Effector memory CD8-positive, alpha-beta T cell (primary cell): ENCODE measurements around the gene INAFM2.

ENCODE experiments used
- ATAC-seq: fragments of 150-1000 bp; cut with Tn5 transposase; replicated peaks from 2 replicates; pipeline ENCODE4 v1.10.0; 2021; ENCODE audit warnings: mild to moderate bottlenecking, moderate library complexity
- DNase-seq, 3 experiments: peaks; one replicate each; pipeline ENCODE4 v3.0.0; 2021
- H3K27ac Mint-ChIP-seq, 2 donors: one replicate each; pipeline ENCODE4 v1.8.0; 2022; ENCODE audit warnings: mild to moderate bottlenecking in 2 of 2, mixed read lengths in 2 of 2, moderate library complexity in 2 of 2
- H3K27me3 Mint-ChIP-seq, 2 donors: one replicate each; pipeline ENCODE4 v1.8.0; 2022; ENCODE audit warnings: mixed read lengths in 2 of 2
- H3K36me3 Mint-ChIP-seq: one replicate; pipeline ENCODE4 v1.8.0; 2022; ENCODE audit warnings: mild to moderate bottlenecking, moderate library complexity, mixed read lengths; ENCODE audit not compliant: insufficient read depth
- H3K4me1 Mint-ChIP-seq, 2 donors: one replicate each; pipeline ENCODE4 v1.8.0; 2022; ENCODE audit warnings: low read depth in 2 of 2, mixed read lengths in 2 of 2
- H3K4me3 Mint-ChIP-seq, 2 donors: one replicate each; pipeline ENCODE4 v1.8.0; 2022; ENCODE audit warnings: mild to moderate bottlenecking in 2 of 2, mixed read lengths in 2 of 2, moderate library complexity in 2 of 2
- H3K9me3 Mint-ChIP-seq, 2 donors: one replicate each; pipeline ENCODE4 v1.8.0; 2022; ENCODE audit warnings: mixed read lengths in 2 of 2

Gene INAFM2

GRCh38 chr15:40314723-40315276, 8.7 kb upstream of the INAFM2 start:
- H3K36me3 Mint-ChIP-seq, result no peaks in the 10 kb centered on the region
- no peak overlapping the region for H3K4me3 Mint-ChIP-seq
- no peak for ATAC-seq
- H3K27ac Mint-ChIP-seq, result peak overlapping the region; percentile 86 to 93
- peaks cover 0 to 12% of the 10 kb centered on the region in 2 donors for H3K27me3 Mint-ChIP-seq
- H3K4me1 Mint-ChIP-seq, result peaks cover 21 to 35% of the 10 kb centered on the region in 2 donors
- no peaks in the 10 kb centered on the region for H3K9me3 Mint-ChIP-seq
- no peak for DNase-seq

GRCh38 chr15:40316931-40317330, 6.6 kb upstream of the INAFM2 start:
- peaks cover 30 to 39% of the 10 kb centered on the region in 2 donors for H3K4me1 Mint-ChIP-seq
- H3K4me3 Mint-ChIP-seq, result no peak overlapping the region

GRCh38 chr15:40317580-40317979, 5.9 kb upstream of the INAFM2 start:
- no peak for ATAC-seq
- Mint-ChIP-seq H3K4me3 (no peak overlapping the region), H3K36me3 (peaks cover 2% of the 10 kb centered on the region), H3K27me3 (peaks cover 0 to 18% of the 10 kb centered on the region in 2 donors), H3K4me1 (peaks cover 32 to 44% of the 10 kb centered on the region in 2 donors), H3K27ac (no peak overlapping the region), H3K9me3 (no peaks in the 10 kb centered on the region)
- no peak for DNase-seq

More at GRCh38 chr15:40316931-40317330, 6.6 kb upstream of the INAFM2 start:
- ATAC-seq, result no peak
- Mint-ChIP-seq H3K27ac (peak overlapping the region in 1 of 2 donors; percentile 42), H3K9me3 (no peaks in the 10 kb centered on the region), H3K27me3 (peaks cover 0 to 18% of the 10 kb centered on the region in 2 donors), H3K36me3 (peaks cover 2% of the 10 kb centered on the region)
- DNase-seq, result no peak

GRCh38 chr15:40320409-40320808, 3.1 kb upstream of the INAFM2 start:
- ATAC-seq (no peak), DNase-seq (no peak)
- Mint-ChIP-seq H3K4me3 (no peak overlapping the region), H3K27ac (no peak overlapping the region), H3K4me1 (peaks cover 24 to 32% of the 10 kb centered on the region in 2 donors), H3K9me3 (no peaks in the 10 kb centered on the region), H3K36me3 (peaks cover 2% of the 10 kb centered on the region), H3K27me3 (peaks cover 0 to 18% of the 10 kb centered on the region in 2 donors)

- H3K27me3 Mint-ChIP-seq, result peaks cover 0 to 18% of the 10 kb centered on the region in 2 donors
- H3K9me3 Mint-ChIP-seq, result no peaks in the 10 kb centered on the region
- H3K4me1 Mint-ChIP-seq, result peaks cover 23 to 29% of the 10 kb centered on the region in 2 donors
- peak; percentile 49 to 55 (median 52) for DNase-seq
- H3K27ac Mint-ChIP-seq, result no peak overlapping the region
- ATAC-seq, result peak; percentile 19
- peaks cover 2% of the 10 kb centered on the region for H3K36me3 Mint-ChIP-seq
- peak overlapping the region; percentile 36 to 45 for H3K4me3 Mint-ChIP-seq
These were observed 2.5 kb upstream of the INAFM2 start for GRCh38 chr15:40320931-40321371.

GRCh38 chr15:40322531-40323238, 807 bp upstream of the INAFM2 start:
- no peaks in the 10 kb centered on the region for H3K9me3 Mint-ChIP-seq
- ATAC-seq (peak; percentile 0), DNase-seq (no peak)
- H3K36me3 Mint-ChIP-seq, result peaks cover 2% of the 10 kb centered on the region
- H3K27ac Mint-ChIP-seq, result peak overlapping the region in 1 of 2 donors; percentile 7
- H3K4me1 Mint-ChIP-seq, result peaks cover 25 to 26% of the 10 kb centered on the region in 2 donors
- H3K4me3 Mint-ChIP-seq, result peak overlapping the region; percentile 64 to 76
- peaks cover 0 to 9% of the 10 kb centered on the region in 2 donors for H3K27me3 Mint-ChIP-seq

GRCh38 chr15:40323953-40324937, 753 bp downstream of the INAFM2 start:
- ATAC-seq, result no peak
- H3K27me3 Mint-ChIP-seq, result peaks cover 0 to 9% of the 10 kb centered on the region in 2 donors
- H3K4me3 Mint-ChIP-seq, result peak overlapping the region; percentile 68 to 71
- no peaks in the 10 kb centered on the region for H3K9me3 Mint-ChIP-seq
- no peak overlapping the region for H3K27ac Mint-ChIP-seq
- H3K36me3 Mint-ChIP-seq, result peaks cover 2% of the 10 kb centered on the region
- DNase-seq, result no peak
- peaks cover 27 to 29% of the 10 kb centered on the region in 2 donors for H3K4me1 Mint-ChIP-seq

GRCh38 chr15:40325188-40325587, 1.7 kb downstream of the INAFM2 start:
- DNase-seq (no peak), ATAC-seq (no peak)
- Mint-ChIP-seq H3K9me3 (no peaks in the 10 kb centered on the region), H3K27me3 (peaks cover 0 to 3% of the 10 kb centered on the region in 2 donors), H3K4me1 (peaks cover 26 to 29% of the 10 kb centered on the region in 2 donors), H3K27ac (no peak overlapping the region), H3K4me3 (peak overlapping the region; percentile 68 to 71), H3K36me3 (no peaks in the 10 kb centered on the region)

GRCh38 chr15:40325700-40326099, 2.2 kb downstream of the INAFM2 start:
- H3K27ac Mint-ChIP-seq, result no peak overlapping the region
- ATAC-seq (no peak), DNase-seq (no peak)
- H3K4me1 Mint-ChIP-seq, result peaks cover 22 to 29% of the 10 kb centered on the region in 2 donors
- H3K9me3 Mint-ChIP-seq, result no peaks in the 10 kb centered on the region
- no peaks in the 10 kb centered on the region for H3K36me3 Mint-ChIP-seq
- H3K4me3 Mint-ChIP-seq, result peak overlapping the region; percentile 68 to 71
- no peaks in the 10 kb centered on the region for H3K27me3 Mint-ChIP-seq

- no peaks in the 10 kb centered on the region for H3K27me3 Mint-ChIP-seq
- no peak overlapping the region for H3K4me3 Mint-ChIP-seq
- H3K27ac Mint-ChIP-seq, result no peak overlapping the region
- peaks cover 12 to 19% of the 10 kb centered on the region in 2 donors for H3K4me1 Mint-ChIP-seq
- DNase-seq (no peak), ATAC-seq (no peak)
- no peaks in the 10 kb centered on the region for H3K36me3 Mint-ChIP-seq
- H3K9me3 Mint-ChIP-seq, result no peaks in the 10 kb centered on the region
These were observed 4.0 kb downstream of the INAFM2 start for GRCh38 chr15:40327457-40327856.

- Mint-ChIP-seq H3K4me3 (no peak overlapping the region), H3K27ac (no peak overlapping the region), H3K9me3 (no peaks in the 10 kb centered on the region), H3K36me3 (no peaks in the 10 kb centered on the region), H3K4me1 (peaks cover 11 to 14% of the 10 kb centered on the region in 2 donors), H3K27me3 (no peaks in the 10 kb centered on the region)
- no peak for ATAC-seq
- DNase-seq, result no peak
These were observed 4.7 kb downstream of the INAFM2 start for GRCh38 chr15:40328176-40328575.

GRCh38 chr15:40328751-40329150, 5.3 kb downstream of the INAFM2 start:
- no peak overlapping the region for H3K27ac Mint-ChIP-seq
- H3K4me1 Mint-ChIP-seq, result peaks cover 11 to 13% of the 10 kb centered on the region in 2 donors
- no peaks in the 10 kb centered on the region for H3K36me3 Mint-ChIP-seq
- no peak overlapping the region for H3K4me3 Mint-ChIP-seq
- DNase-seq (no peak), ATAC-seq (no peak)
- no peaks in the 10 kb centered on the region for H3K27me3 Mint-ChIP-seq
- H3K9me3 Mint-ChIP-seq, result no peaks in the 10 kb centered on the region

GRCh38 chr15:40329804-40330203, 6.3 kb downstream of the INAFM2 start:
- Mint-ChIP-seq H3K27me3 (no peaks in the 10 kb centered on the region), H3K36me3 (no peaks in the 10 kb centered on the region), H3K27ac (no peak overlapping the region), H3K4me3 (no peak overlapping the region), H3K9me3 (no peaks in the 10 kb centered on the region), H3K4me1 (peaks cover 11 to 14% of the 10 kb centered on the region in 2 donors)
- DNase-seq (no peak), ATAC-seq (no peak)
